Sigmoid colon (tissue), 4 donors: ENCODE results near the gene AP1S2.

Source experiments
- POLR2A ChIP-seq, 2 donors: fragments of 450-650 bp; IDR thresholded peaks; one replicate each; pipeline ENCODE4 v1.6.1; 2016; ENCODE audit warnings: antibody characterized with exemption in 2 of 2, mild to moderate bottlenecking in 2 of 2, moderate library complexity in 2 of 2
- POLR2AphosphoS5 ChIP-seq, 4 donors: sonication (generic); formaldehyde crosslinking; IDR thresholded peaks; one replicate each; pipeline ENCODE4 v1.6.1; 2017; ENCODE audit warnings: antibody characterized with exemption in 4 of 4
- TF ChIP-seq, protein P1 (sequence below), 4 experiments: fragments of 450-650 bp in 3 of 4; fragments of 200-600 bp in 1 of 4; IDR thresholded peaks; one replicate each; pipeline ENCODE4 v1.5.1; 2016 to 2019; ENCODE audit warnings: antibody characterized with exemption in 4 of 4, mild to moderate bottlenecking in 3 of 4, moderate library complexity in 2 of 4

DNA sequence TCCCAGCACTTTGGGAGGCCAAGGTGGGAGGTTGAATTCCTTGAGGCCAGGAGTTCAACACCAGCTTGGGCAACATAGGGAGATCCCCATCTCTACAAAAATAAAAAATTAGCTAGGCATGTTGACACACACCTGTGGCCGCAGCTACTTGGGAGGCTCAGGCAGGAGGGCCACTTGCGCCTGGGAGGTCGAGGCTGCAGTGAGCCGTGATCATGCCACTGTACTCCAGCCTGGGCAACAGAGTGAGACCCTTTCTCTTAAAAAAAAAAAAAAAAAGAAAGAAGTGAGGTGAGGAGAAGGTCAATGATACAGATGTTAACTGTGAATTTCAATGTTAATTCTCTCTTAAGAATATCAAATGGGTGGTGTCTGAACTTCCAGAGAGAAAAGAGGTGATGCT, 15.1 kb upstream of the AP1S2 start:
- TF ChIP-seq, protein P1, sequence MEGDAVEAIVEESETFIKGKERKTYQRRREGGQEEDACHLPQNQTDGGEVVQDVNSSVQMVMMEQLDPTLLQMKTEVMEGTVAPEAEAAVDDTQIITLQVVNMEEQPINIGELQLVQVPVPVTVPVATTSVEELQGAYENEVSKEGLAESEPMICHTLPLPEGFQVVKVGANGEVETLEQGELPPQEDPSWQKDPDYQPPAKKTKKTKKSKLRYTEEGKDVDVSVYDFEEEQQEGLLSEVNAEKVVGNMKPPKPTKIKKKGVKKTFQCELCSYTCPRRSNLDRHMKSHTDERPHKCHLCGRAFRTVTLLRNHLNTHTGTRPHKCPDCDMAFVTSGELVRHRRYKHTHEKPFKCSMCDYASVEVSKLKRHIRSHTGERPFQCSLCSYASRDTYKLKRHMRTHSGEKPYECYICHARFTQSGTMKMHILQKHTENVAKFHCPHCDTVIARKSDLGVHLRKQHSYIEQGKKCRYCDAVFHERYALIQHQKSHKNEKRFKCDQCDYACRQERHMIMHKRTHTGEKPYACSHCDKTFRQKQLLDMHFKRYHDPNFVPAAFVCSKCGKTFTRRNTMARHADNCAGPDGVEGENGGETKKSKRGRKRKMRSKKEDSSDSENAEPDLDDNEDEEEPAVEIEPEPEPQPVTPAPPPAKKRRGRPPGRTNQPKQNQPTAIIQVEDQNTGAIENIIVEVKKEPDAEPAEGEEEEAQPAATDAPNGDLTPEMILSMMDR (IDR thresholded peaks at IDR 0.05), result no peak
- TF ChIP-seq POLR2AphosphoS5 (IDR thresholded peaks at IDR 0.05), result no peak
- TF ChIP-seq POLR2A (IDR thresholded peaks at IDR 0.05), result no peak
